Glomerular visceral epithelial cell (primary cell): ENCODE measurements around the gene EHD3.
"Not testable (repeated sequence)": the region's sequence is repeated elsewhere in the genome, so short reads cannot be mapped to it uniquely, and the experiment has no call there.

Experiments used
- DNase-seq: peaks from one replicate; pipeline ENCODE4 v3.0.0-alpha.2; 2016; ENCODE audit errors: extremely low spot score

EHD3 gene

GRCh38 chr2:31255911-31256571, 22.1 kb downstream of the EHD3 start:
- DNase-seq: peak; percentile 77

GRCh38 chr2:31256611-31257382, 22.8 kb downstream of the EHD3 start:
- no peak for DNase-seq

GRCh38 chr2:31258351-31258750, 24.4 kb downstream of the EHD3 start:
- no peak for DNase-seq

DNA sequence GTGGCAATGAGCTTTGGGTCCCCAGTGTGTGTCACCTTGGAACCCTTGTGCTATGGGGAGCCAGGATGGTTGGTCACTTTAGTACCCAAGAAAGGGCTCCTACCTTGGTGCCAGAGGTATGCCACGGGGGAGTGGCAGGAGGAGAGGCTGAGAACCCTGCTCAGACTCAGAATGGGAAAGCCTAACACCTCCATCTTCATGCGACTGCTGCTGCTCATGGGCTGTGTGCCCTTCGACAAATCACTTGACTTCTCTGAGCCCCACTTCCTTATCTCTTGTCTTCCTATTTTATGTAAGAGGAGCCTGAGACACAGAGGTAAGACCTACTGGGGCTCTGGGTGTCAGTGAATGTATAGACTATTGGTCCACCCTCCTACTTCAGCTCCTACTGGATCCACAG, 25.1 kb downstream of the EHD3 start:
- DNase-seq: no peak

GRCh38 chr2:31260870-31261269, 26.9 kb downstream of the EHD3 start:
- no peak for DNase-seq

DNA sequence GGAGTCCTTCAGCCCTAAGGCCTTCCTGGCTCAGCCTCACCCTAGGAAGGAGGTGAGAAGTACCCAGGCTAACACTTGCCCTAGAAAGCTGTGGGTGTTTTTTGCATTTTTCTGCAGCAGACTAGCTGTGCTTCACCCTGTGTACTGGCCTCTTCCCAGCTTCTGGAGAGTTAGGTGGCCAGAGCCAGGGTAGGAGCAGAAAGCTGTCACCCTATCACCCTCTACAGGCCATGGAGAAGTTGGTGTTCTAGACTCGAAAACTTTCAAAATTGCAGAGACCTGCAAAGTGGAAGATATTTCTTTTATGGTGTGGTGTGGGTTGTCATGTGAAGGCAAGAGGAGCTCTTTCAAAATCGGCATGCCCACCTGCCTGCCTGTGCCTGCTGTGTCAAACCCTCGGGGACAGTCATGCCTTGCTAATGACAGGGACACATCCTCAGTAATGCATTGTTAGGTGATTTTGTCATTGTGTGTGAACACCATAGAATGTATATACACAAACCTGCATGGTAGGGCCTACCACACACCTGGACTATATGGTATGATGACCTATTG, 29.8 kb downstream of the EHD3 start:
- no peak for DNase-seq

GRCh38 chr2:31265234-31265633, 31.3 kb downstream of the EHD3 start:
- no peak for DNase-seq

DNA sequence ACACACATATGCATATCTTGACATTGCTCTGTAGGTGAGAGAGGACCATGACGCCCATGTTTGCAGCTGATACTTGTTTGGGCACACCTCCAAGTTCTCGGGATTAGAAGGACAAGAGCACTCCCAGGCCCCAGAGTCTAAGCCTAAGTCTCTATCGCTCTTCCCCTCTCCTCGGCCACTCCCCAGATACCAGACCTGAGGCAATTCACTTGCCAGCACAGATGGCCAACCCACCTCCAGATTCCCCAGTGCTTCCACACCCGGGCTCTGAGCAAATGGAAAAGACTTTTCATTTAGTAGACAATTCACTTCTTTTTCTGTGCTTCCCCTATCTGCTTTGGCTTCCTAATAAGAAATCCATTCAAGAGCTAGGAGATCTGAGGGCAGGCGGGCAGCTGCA, 32.9 kb downstream of the EHD3 start:
- no peak for DNase-seq

- DNase-seq: no peak
These were observed 33.6 kb downstream of the EHD3 start for GRCh38 chr2:31267437-31268120.

DNA sequence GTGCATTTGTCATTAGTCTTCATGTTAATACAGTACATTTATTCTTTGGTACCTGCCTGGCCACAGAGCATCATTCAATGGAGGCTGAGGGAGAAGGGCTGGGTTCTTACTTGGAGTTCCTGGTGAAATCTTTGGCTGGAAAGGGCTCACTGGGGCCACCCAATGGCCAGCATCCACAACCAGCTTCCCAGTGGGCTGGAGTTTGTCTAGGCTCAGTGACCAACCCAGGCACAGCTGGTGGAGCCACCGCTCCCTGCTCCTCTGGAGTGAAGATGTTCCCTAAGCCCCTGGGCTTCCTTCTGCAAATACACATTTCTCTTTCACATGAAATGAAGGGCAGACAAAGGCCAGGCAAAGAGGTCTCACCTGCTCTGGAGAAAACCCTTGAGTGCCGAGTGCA, 34.4 kb downstream of the EHD3 start:
- no peak for DNase-seq

GRCh38 chr2:31269087-31269486, 35.1 kb downstream of the EHD3 start:
- no peak for DNase-seq

DNA sequence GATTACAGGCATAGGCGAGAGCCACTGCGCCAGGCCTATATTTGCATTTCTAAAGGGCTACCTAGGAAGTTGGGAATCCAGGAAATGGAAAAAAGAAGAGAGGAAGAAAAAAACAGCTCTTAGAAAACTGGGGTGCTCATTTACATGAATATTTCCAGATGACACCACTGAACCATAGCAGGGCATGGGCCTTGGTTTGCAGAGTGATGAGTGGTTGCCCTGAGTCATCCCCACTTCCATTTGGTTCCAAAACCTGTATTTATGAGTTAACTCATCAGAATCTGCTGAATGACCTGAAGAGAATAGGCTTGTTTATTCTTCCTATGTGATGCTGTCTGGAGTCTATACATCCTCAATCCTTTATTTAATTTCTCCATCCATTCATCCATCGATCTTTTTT, 36.2 kb downstream of the EHD3 start:
- DNase-seq: peak; percentile 75

DNA sequence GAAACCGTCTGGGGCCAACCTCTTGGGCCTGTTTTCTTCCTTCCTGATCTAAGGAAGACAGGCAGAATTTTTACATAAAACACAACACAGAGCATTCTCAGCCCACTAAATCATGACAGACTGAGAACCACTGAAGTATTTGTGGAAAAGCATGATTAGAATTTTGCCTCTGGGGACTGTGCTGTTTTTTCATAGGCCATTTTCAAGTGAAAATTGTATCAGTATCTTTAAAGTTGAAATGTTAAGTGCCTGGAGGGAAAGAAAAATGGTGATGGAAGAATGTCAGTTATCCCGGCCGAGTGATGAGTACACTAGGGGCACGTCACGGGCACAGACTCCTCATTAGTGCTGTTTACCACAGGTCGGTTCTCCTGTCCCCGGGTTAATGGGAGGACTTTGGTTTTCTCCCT, 36.9 kb downstream of the EHD3 start:
- no peak for DNase-seq

- DNase-seq: peak; percentile 22
These were observed 37.9 kb downstream of the EHD3 start for GRCh38 chr2:31271851-31272267.

- DNase-seq: no peak
These were observed 40.6 kb downstream of the EHD3 start for GRCh38 chr2:31274401-31275075.

DNA sequence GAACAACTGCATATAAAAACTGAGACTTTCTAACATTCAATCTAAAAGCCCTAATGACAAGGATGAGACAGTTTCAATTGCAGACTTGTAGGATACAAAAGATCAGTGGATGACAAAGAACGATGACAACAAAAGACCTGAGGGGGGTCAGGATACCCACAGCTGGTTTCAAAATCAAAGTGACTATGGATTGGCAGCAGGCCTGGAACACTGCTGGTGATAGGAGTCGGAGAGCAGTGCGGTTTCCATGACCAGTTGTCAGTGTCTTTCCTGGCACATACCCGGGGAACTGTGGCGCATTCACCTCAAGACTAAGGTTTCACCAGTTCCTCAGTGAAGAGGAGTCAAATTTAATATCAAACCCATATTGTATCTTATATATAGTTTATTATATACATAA, 42.0 kb downstream of the EHD3 start:
- DNase-seq: no peak

- DNase-seq: no peak
These were observed 43.7 kb downstream of the EHD3 start for GRCh38 chr2:31277621-31278020.

GRCh38 chr2:31282634-31283033, 48.7 kb downstream of the EHD3 start:
- DNase-seq: no peak

DNA sequence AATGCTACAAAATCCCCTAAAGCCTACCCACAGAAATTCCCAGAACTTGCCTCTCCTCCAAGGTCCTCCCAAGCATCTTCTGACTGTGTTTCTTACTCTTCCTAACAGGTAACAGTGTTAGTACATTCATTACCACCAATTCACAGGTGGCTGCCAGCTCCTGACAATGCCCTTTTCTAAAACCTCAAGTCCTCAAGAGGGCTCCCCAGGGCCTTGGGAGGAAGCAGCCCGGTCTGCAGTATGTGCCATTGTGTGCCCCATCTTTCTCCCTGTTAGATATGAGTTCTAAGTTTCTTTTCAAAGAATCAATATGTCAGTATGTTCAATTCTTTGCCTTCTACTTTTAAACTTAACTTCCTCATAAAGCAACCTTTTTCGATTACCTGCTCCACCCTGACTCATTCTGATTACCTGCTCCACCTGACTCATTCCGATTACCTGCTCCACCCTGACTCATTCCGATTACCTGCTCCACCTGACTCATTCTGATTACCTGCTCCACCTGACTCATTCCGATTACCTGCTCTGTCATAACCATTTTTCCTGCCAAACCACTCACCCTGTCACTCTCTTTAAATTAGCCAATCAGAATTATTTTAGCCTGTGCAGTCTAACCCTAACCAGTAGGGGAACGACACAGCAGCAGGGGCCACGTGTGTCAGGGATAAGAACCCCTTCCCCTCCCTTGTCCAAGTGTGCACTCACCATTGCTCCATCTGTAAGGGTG, 49.4 kb downstream of the EHD3 start:
- not testable (repeated sequence) for DNase-seq

DNA sequence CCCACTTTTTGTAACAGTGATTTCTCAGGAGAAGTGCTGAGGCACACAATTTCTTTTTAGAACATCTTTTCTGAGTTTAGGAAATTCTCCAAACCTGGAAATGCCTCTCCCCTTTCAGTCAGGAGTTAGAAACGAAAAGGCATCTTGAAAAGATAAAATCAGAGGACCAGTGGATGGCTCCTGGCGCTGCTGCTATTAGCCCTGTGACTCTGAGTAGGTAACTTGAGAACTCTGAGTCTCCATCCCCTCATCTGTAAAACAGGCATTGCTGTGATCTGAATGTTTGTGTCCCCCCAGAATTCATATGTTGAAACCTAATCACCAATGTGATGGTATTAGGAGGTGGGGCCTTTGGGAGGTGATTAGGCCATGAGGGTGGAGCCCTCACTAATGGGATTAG, 50.2 kb downstream of the EHD3 start:
- no peak for DNase-seq

DNA sequence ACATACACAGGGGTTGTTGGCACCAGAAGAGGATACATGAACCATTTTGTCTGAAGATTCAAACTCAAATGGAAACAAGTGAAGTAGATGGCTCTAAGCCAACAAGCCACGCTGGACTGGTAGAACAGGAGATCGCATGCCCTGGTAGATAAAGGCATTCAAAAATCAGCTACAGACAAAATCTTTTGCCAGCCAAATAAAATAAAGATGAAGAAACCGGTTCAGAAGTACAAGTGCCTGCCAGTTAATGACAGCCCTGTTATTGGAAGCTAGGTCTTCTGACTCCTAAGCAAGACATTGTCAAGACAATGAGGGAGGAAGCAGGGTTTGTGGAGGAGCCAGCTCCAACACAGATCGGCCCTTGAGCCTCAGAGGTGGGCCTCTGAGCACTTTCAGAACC, 52.3 kb downstream of the EHD3 start:
- DNase-seq: no peak
